Panc1 (cell line): ENCODE data around the gene AP3D1. TPM values are rescaled to one million over a fixed set of nuclear protein-coding genes. Genes with fewer than 3 reads are reported as not detected.

ENCODE experiments used
- ATAC-seq: fragments of 200-7000 bp; cut with Tn5 transposase; 2 replicates; pipeline ENCODE4 v1.9.1; 2020; ENCODE audit warnings: mild to moderate bottlenecking, moderate library complexity
- BruUV-seq: library from RNA; stranded (reverse); fragments of 400-500 nt; replicated peaks from 2 replicates; lab custom pipeline; 2021; lab: Mats Ljungman, UMichigan
- CTCF ChIA-PET: fragments of 300-600 bp; sonication (Branson Sonifier 250); formaldehyde crosslinking; loops from one replicate; lab custom pipeline; 2022; ENCODE audit warnings: antibody characterized with exemption; lab: Charles Lee
- POLR2A ChIA-PET: fragments of 300-600 bp; sonication (Branson Sonifier 250); formaldehyde crosslinking; loops from one replicate; lab custom pipeline; 2022; ENCODE audit warnings: antibody characterized with exemption; lab: Charles Lee
- DNase-seq: peaks from one replicate; pipeline ENCODE4 v3.0.0-alpha.2; 2010; ENCODE audit warnings: low read depth, low spot score
- H3K27ac ChIP-seq: 2 replicates; pipeline ENCODE4 v1.5.1; 2011; ENCODE audit warnings: mild to moderate bottlenecking, low read length, inconsistent platforms
- H3K27me3 ChIP-seq: fragments of 200-500 bp; sonication (Bioruptor generic); 2 replicates; pipeline ENCODE4 v1.6.0; 2014; ENCODE audit warnings: low read length, inconsistent platforms; ENCODE audit not compliant: control insufficient read depth, insufficient read depth
- H3K36me3 ChIP-seq: fragments of 200-500 bp; sonication (Bioruptor generic); 2 replicates; pipeline ENCODE4 v1.5.1; 2014; ENCODE audit warnings: inconsistent platforms, mild to moderate bottlenecking, low read length, moderate library complexity; ENCODE audit not compliant: control insufficient read depth, insufficient read depth
- H3K4me1 ChIP-seq: 2 replicates; pipeline ENCODE4 v1.5.1; 2011; ENCODE audit warnings: inconsistent platforms, mild to moderate bottlenecking, low read length, moderate library complexity; ENCODE audit not compliant: control insufficient read depth, insufficient read depth
- H3K4me3 ChIP-seq, 2 experiments: 2 replicates each; pipeline ENCODE4 v1.5.1; 2011 to 2012; ENCODE audit warnings: low read depth in 2 of 2, low read length in 2 of 2, mild to moderate bottlenecking in 2 of 2, inconsistent platforms in 1 of 2, moderate library complexity in 1 of 2
- H3K9me3 ChIP-seq: fragments of 200-500 bp; sonication (Bioruptor generic); 2 replicates; pipeline ENCODE4 v1.5.1; 2014; ENCODE audit warnings: low read depth, mild to moderate bottlenecking, inconsistent platforms, low read length, moderate library complexity; ENCODE audit not compliant: control insufficient read depth, insufficient read depth
- POLR2AphosphoS5 ChIP-seq: IDR thresholded peaks from 2 replicates; pipeline ENCODE4 v1.6.1; 2012; ENCODE audit warnings: mild to moderate bottlenecking, low read depth, low read length, moderate library complexity
- REST ChIP-seq, 2 experiments: IDR thresholded peaks; 2 replicates each; pipeline ENCODE4 v1.6.1; 2011 to 2012; ENCODE audit warnings: low read depth in 2 of 2, control low read depth in 1 of 2, low read length in 1 of 2, mild to moderate bottlenecking in 1 of 2, moderate library complexity in 1 of 2; ENCODE audit not compliant: insufficient read depth in 1 of 2
- SIN3A ChIP-seq: IDR thresholded peaks from 2 replicates; pipeline ENCODE4 v1.6.1; 2012; ENCODE audit warnings: low read depth, mild to moderate bottlenecking, low read length, moderate library complexity, borderline replicate concordance; ENCODE audit not compliant: insufficient read depth
- TCF7L2 ChIP-seq: IDR thresholded peaks from 2 replicates; pipeline ENCODE4 v1.6.1; 2011; ENCODE audit warnings: mild to moderate bottlenecking, low read depth, low read length, inconsistent platforms
- in situ Hi-C: cut with HindIII; loops from 2 replicates; pipeline ENCODE4 v1.10.0; 2016; ENCODE audit warnings: low sequenced_read_pairs, low pct_unique_long_range_greater_than_20kb
- intact Hi-C: fragments of 100-400 bp; cut with micrococcal nuclease; formaldehyde crosslinking; loops from one replicate; pipeline ENCODE4 v1.10.0; 2022; ENCODE audit not compliant: unreplicated experiment
- total RNA-seq: library from RNA; stranded (reverse); gene quantifications from one replicate; pipeline ENCODE4 v1.2.1, GENCODE V29; 2021; ENCODE audit not compliant: unreplicated experiment
- TF ChIP-seq, protein P1 (sequence below): fragments of 450-650 bp; IDR thresholded peaks from 2 replicates; pipeline ENCODE4 v1.5.1; 2017; ENCODE audit warnings: mild to moderate bottlenecking

The AP3D1 gene
- total RNA-seq, 1 experiment from 2014 or later = 167 TPM

DNA sequence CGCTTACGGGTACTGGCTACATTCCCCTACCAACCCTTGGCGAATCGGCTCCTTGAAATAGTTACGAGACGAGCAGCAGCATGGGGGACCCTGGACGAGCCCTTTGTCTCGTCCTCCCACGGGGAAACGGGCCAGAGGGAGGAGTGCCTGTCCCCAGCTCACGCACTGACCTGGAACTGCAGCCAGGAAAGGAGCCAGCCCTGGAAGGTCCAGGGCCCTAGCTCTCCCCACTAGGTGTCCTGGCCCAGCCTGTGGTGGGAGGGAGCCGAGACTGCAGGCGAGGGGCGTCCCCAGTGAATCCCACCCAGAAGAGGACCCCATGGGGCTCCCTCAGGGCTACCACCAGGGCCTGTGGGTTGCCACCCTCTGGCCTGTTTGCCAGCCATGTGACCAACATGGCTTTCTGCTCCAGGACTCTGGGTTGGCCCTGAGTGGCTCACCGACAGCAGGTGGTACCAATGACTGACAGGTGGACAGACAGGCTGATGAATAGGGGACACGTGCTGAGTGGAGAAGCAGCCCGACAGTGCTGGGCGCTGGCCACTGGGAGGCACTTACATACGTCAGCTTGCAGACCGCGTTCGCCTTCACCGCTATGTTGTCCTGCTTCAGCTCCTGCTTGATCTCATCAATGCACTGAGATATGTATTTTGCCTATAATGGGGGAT lies 13.2 kb downstream of the AP3D1 start:
- H3K9me3 ChIP-seq = no peaks in the 10 kb centered on the region
- no peaks in the 10 kb centered on the region; the same call in 1 of the 2 replicates for H3K36me3 ChIP-seq
- TF ChIP-seq SIN3A = no peak
- TF ChIP-seq REST (IDR thresholded peaks at IDR 0.05; ENCODE audit: insufficient read depth in 1 of 2, low read depth in 2 of 2, low read length in 1 of 2) = no peak
- no peak for TF ChIP-seq TCF7L2
- TF ChIP-seq, protein P1, sequence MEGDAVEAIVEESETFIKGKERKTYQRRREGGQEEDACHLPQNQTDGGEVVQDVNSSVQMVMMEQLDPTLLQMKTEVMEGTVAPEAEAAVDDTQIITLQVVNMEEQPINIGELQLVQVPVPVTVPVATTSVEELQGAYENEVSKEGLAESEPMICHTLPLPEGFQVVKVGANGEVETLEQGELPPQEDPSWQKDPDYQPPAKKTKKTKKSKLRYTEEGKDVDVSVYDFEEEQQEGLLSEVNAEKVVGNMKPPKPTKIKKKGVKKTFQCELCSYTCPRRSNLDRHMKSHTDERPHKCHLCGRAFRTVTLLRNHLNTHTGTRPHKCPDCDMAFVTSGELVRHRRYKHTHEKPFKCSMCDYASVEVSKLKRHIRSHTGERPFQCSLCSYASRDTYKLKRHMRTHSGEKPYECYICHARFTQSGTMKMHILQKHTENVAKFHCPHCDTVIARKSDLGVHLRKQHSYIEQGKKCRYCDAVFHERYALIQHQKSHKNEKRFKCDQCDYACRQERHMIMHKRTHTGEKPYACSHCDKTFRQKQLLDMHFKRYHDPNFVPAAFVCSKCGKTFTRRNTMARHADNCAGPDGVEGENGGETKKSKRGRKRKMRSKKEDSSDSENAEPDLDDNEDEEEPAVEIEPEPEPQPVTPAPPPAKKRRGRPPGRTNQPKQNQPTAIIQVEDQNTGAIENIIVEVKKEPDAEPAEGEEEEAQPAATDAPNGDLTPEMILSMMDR = no peak
- no peak for TF ChIP-seq POLR2AphosphoS5
- no peak overlapping the region for H3K27ac ChIP-seq
- no peak for ATAC-seq
- in situ Hi-C loops (no loop called here), intact Hi-C loops (no loop called here)
- H3K4me3 ChIP-seq = no peak overlapping the region
- ChIA-PET CTCF (no interaction called here), POLR2A (no interaction called here)
- H3K4me1 ChIP-seq = no peaks in the 10 kb centered on the region
- no peaks in the 10 kb centered on the region for H3K27me3 ChIP-seq
- BruUV-seq = no TSS peak
- no peak for DNase-seq

DNA sequence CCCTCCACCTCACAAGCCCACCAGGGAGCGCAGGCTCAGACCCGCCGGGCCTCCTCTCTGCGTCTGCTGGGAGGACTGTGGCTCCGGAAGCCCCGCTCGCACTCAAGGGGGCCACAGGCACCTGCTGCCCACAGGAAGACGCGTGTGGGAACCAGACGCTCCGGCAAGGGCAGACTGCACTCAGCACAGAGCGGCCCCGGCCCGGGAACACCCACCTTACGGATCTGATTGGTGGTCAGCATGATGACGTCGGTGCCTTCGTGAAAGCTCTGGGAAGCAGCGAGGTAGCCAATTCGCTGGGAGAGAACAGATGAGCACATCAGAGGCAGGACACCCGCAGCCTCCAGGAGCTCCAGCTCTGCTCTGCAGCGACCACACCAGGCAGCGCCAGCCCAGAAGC lies 14.6 kb downstream of the AP3D1 start:
- in situ Hi-C loops (no loop called here), intact Hi-C loops (no loop called here)
- DNase-seq = no peak
- Histone ChIP-seq H3K27me3 (no peaks in the 10 kb centered on the region), H3K9me3 (no peaks in the 10 kb centered on the region), H3K36me3 (peaks cover 3% of the 10 kb centered on the region; the same call in 1 of the 2 replicates), H3K27ac (no peak overlapping the region), H3K4me3 (no peak overlapping the region), H3K4me1 (no peaks in the 10 kb centered on the region)
- BruUV-seq = no TSS peak
- ChIA-PET POLR2A (no interaction called here), CTCF (no interaction called here)
- TF ChIP-seq TCF7L2 = no peak
- no peak for TF ChIP-seq POLR2AphosphoS5
- no peak for TF ChIP-seq REST (IDR thresholded peaks at IDR 0.05; ENCODE audit: insufficient read depth in 1 of 2, low read depth in 2 of 2, low read length in 1 of 2)
- TF ChIP-seq, protein P1 = no peak
- TF ChIP-seq SIN3A = no peak
- no peak for ATAC-seq
